Activated B cell treated with CpG ODN at 0.5 μM for 24 hours (primary cell): Measurements from ENCODE around the gene GRIK1. TPM values are rescaled to one million over a fixed set of nuclear protein-coding genes. Genes with fewer than 3 reads are reported as not detected.

Source experiments
- ATAC-seq: fragments of 200-7000 bp; cut with Tn5 transposase; one replicate; pipeline ENCODE4 v1.10.0; 2021; ENCODE audit warnings: low read depth, mild to moderate bottlenecking, moderate library complexity
- CTCF ChIA-PET: fragments of 350-600 bp; sonication (Branson Sonifier 250); formaldehyde crosslinking; loops from one replicate; lab custom pipeline; 2021; ENCODE audit warnings: antibody characterized with exemption; lab: Charles Lee
- POLR2A ChIA-PET: fragments of 350-600 bp; sonication (Branson Sonifier 250); formaldehyde crosslinking; loops from one replicate; lab custom pipeline; 2021; ENCODE audit warnings: antibody characterized with exemption; lab: Charles Lee
- DNase-seq: peaks from one replicate; pipeline ENCODE4 v3.0.0; 2022
- H3K27ac Mint-ChIP-seq: one replicate; pipeline ENCODE4 v1.8.0; 2020; ENCODE audit warnings: mixed read lengths
- H3K27me3 Mint-ChIP-seq: one replicate; pipeline ENCODE4 v1.8.0; 2021; ENCODE audit warnings: mixed read lengths
- H3K36me3 Mint-ChIP-seq: one replicate; pipeline ENCODE4 v1.8.0; 2021; ENCODE audit warnings: low read depth, mixed read lengths
- H3K4me1 Mint-ChIP-seq: one replicate; pipeline ENCODE4 v1.8.0; 2021; ENCODE audit warnings: mixed read lengths
- H3K4me3 Mint-ChIP-seq: one replicate; pipeline ENCODE4 v1.8.0; 2020; ENCODE audit warnings: mild to moderate bottlenecking, mixed read lengths
- H3K9me3 Mint-ChIP-seq: one replicate; pipeline ENCODE4 v1.8.0; 2020; ENCODE audit warnings: mixed read lengths
- CTCF ChIP-seq: fragments of 200-600 bp; IDR thresholded peaks from one replicate; pipeline ENCODE4 v1.8.0; 2022; ENCODE audit warnings: antibody characterized with exemption, mild to moderate bottlenecking
- intact Hi-C: fragments of 100-400 bp; cut with micrococcal nuclease; formaldehyde crosslinking; loops from one replicate; pipeline ENCODE4 v1.15.1; 2024
- total RNA-seq: library from RNA; stranded (reverse); gene quantifications from 2 replicates; pipeline ENCODE4 v1.2.3, GENCODE V29; 2022

Gene GRIK1
- total RNA-seq, 1 donor from 2014 or later, result not detected

GRCh38 chr21:29641635-29642550, 297.9 kb downstream of the GRIK1 start:
- no peaks in the 10 kb centered on the region for H3K27me3 Mint-ChIP-seq
- no peak overlapping the region for H3K27ac Mint-ChIP-seq
- no peak overlapping the region for H3K4me3 Mint-ChIP-seq
- H3K9me3 Mint-ChIP-seq, result peaks cover 8% of the 10 kb centered on the region
- no peak for TF ChIP-seq CTCF
- DNase-seq (no peak), ATAC-seq (no peak)
- H3K36me3 Mint-ChIP-seq, result no peaks in the 10 kb centered on the region
- intact Hi-C loops, result no loop called here
- ChIA-PET POLR2A (interaction anchor here (0.5 kb wide), 1 partner anchor 223 kb away, joined by 3 read pairs; no protein-coding TSS in a partner anchor), CTCF (interaction anchor here (0.6 kb wide), 1 partner anchor 113 kb away, joined by 3 read pairs; no protein-coding TSS in a partner anchor)
- H3K4me1 Mint-ChIP-seq, result peaks cover 32% of the 10 kb centered on the region

- Mint-ChIP-seq H3K4me3 (no peak overlapping the region), H3K27ac (no peak overlapping the region), H3K9me3 (peaks cover 11% of the 10 kb centered on the region), H3K4me1 (peaks cover 35% of the 10 kb centered on the region), H3K27me3 (no peaks in the 10 kb centered on the region), H3K36me3 (no peaks in the 10 kb centered on the region)
- no peak for TF ChIP-seq CTCF
- ChIA-PET CTCF (no interaction called here), POLR2A (no interaction called here)
- ATAC-seq (no peak), DNase-seq (no peak)
- intact Hi-C loops, result no loop called here
Measured at GRCh38 chr21:29641001-29641634, 298.7 kb downstream of the GRIK1 start.

GRCh38 chr21:29640080-29640508, 299.7 kb downstream of the GRIK1 start:
- peaks cover 40% of the 10 kb centered on the region for H3K4me1 Mint-ChIP-seq
- peak; percentile 74 for ATAC-seq
- DNase-seq, result no peak
- peak overlapping the region; percentile 73 for H3K27ac Mint-ChIP-seq
- H3K4me3 Mint-ChIP-seq, result peak overlapping the region; percentile 36
- peaks cover 11% of the 10 kb centered on the region for H3K9me3 Mint-ChIP-seq
- no peaks in the 10 kb centered on the region for H3K36me3 Mint-ChIP-seq
- no peak for TF ChIP-seq CTCF
- H3K27me3 Mint-ChIP-seq, result no peaks in the 10 kb centered on the region
- ChIA-PET CTCF (no interaction called here), POLR2A (no interaction called here)
- intact Hi-C loops, result no loop called here

- H3K27me3 Mint-ChIP-seq, result no peaks in the 10 kb centered on the region
- ChIA-PET POLR2A (interaction anchor here (0.6 kb wide), 1 partner anchor 339 kb away, joined by 3 read pairs; no protein-coding TSS in a partner anchor), CTCF (no interaction called here)
- ATAC-seq (peak; percentile 72), DNase-seq (no peak)
- H3K4me3 Mint-ChIP-seq, result peak overlapping the region; percentile 42
- H3K36me3 Mint-ChIP-seq, result no peaks in the 10 kb centered on the region
- peak overlapping the region; percentile 73 for H3K27ac Mint-ChIP-seq
- intact Hi-C loops, result no loop called here
- no peak for TF ChIP-seq CTCF
- H3K4me1 Mint-ChIP-seq, result peaks cover 40% of the 10 kb centered on the region
- H3K9me3 Mint-ChIP-seq, result peaks cover 11% of the 10 kb centered on the region
Measured at GRCh38 chr21:29639366-29640079, 300.3 kb downstream of the GRIK1 start.
